ENCODE measurements around the gene ZDHHC8. TPM values are rescaled to one million over a fixed set of nuclear protein-coding genes. Genes with fewer than 3 reads are reported as not detected.

ZDHHC8 gene
- total and polyA plus RNA-seq, 7 donors, result 1.8 to 26.0 (median 5.4) TPM

DNA sequence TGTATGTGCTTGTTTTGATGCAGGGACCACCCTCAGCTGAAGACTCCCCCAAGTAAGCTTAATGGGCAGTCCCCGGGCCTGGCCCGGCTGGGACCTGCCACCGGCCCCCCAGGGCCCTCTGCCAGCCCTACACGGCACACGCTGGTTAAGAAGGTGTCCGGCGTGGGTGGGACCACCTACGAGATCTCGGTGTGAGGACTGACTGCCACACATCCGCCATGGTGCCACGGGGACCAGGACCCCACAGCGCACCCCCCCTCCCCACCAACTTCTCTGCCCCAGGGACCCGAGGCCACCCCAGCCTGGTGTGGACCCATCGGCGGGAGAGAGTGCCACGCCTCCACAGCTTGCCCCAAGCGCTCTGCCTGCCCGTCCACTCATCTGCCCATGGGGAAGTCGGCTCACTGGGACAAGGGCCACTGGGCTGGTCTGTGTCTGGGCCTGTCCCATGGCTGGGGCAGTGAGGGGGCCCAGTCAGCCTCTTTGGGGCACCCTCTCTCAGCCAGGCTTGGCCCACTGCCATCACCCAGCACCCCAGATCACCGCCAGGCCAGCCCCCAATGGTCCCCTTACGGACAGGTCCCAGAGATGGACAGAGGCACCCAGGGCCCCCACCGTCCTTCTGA, 13.7 kb downstream of the ZDHHC8 start:
- DNase-seq, result no peak
- intact Hi-C loops (cut with DNase I), result no loop called here
- Histone ChIP-seq H3K4me3 (no peak overlapping the region), H3K27ac (no peak overlapping the region), H3K4me1 (no peaks in the 10 kb centered on the region), H3K9me3 (no peaks in the 10 kb centered on the region), H3K27me3 (no peaks in the 10 kb centered on the region), H3K36me3 (peaks cover 0 to 26% (median 0%) of the 10 kb centered on the region in 4 donors)
- TF ChIP-seq, protein P1, sequence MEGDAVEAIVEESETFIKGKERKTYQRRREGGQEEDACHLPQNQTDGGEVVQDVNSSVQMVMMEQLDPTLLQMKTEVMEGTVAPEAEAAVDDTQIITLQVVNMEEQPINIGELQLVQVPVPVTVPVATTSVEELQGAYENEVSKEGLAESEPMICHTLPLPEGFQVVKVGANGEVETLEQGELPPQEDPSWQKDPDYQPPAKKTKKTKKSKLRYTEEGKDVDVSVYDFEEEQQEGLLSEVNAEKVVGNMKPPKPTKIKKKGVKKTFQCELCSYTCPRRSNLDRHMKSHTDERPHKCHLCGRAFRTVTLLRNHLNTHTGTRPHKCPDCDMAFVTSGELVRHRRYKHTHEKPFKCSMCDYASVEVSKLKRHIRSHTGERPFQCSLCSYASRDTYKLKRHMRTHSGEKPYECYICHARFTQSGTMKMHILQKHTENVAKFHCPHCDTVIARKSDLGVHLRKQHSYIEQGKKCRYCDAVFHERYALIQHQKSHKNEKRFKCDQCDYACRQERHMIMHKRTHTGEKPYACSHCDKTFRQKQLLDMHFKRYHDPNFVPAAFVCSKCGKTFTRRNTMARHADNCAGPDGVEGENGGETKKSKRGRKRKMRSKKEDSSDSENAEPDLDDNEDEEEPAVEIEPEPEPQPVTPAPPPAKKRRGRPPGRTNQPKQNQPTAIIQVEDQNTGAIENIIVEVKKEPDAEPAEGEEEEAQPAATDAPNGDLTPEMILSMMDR (IDR thresholded peaks at IDR 0.05), result no peak
- no peak for TF ChIP-seq EP300 (IDR thresholded peaks at IDR 0.05)
- TF ChIP-seq POLR2AphosphoS5 (IDR thresholded peaks at IDR 0.05), result no peak
- no peak for TF ChIP-seq POLR2A (IDR thresholded peaks at IDR 0.05)
- WGBS, 2 donors, result 91% methylated on average over 22 of the region's 22 CpGs

DNA sequence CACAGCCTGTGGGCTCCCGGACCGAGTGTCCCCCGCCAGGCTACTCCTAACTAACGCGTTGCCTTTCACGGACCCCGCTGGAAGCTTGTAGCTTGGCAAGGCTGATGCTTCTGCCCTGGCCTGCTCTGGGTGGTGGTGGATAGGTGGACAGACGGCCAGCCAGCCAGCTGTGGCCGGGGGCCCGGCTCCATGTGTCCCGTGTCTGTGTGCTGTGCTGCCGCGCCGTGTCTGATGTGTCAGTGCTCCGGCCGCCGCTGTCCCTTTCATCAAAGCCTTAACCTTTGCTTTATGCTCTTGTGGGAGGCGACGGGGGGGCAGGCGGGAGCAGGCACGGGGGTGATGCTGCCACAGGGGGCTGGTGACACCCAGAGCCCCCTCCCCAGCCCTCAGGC, 14.2 kb downstream of the ZDHHC8 start:
- no peaks in the 10 kb centered on the region for H3K9me3 ChIP-seq
- intact Hi-C loops (cut with DNase I), result no loop called here
- H3K27ac ChIP-seq, result no peak overlapping the region
- no peak for DNase-seq
- no peaks in the 10 kb centered on the region for H3K27me3 ChIP-seq
- no peak overlapping the region for H3K4me3 ChIP-seq
- WGBS, 2 donors, result 93 to 94% methylated on average over 21 of the region's 21 CpGs
- no peak for TF ChIP-seq POLR2A (IDR thresholded peaks at IDR 0.05)
- no peak for TF ChIP-seq POLR2AphosphoS5 (IDR thresholded peaks at IDR 0.05)
- no peak for TF ChIP-seq EP300 (IDR thresholded peaks at IDR 0.05)
- TF ChIP-seq, protein P1 (IDR thresholded peaks at IDR 0.05), result no peak
- peaks cover 0 to 24% (median 0%) of the 10 kb centered on the region in 4 donors for H3K36me3 ChIP-seq
- no peaks in the 10 kb centered on the region for H3K4me1 ChIP-seq

DNA sequence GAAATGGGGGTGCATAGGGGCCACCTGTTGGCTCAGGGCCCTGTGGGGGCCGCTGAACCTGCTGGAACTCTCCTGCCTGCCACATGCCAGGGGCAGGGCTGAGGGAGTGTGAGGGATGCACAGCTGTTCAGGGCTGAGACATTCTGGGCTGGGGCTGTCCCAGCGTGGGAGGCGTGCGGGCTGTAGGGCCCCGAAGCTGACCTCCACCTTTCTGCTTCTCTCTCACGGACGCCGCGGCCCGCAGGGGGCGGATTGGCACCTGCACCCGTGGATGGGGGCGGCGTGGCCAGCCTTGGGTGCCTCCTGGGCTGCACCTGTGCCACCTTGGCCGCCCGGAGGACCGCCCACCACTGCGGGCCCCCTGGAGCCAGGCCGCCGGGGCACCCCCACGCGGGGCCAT, 15.2 kb downstream of the ZDHHC8 start:
- Histone ChIP-seq H3K27ac (no peak overlapping the region), H3K36me3 (peaks cover 0 to 24% (median 0%) of the 10 kb centered on the region in 4 donors), H3K27me3 (no peaks in the 10 kb centered on the region), H3K9me3 (no peaks in the 10 kb centered on the region), H3K4me1 (no peaks in the 10 kb centered on the region), H3K4me3 (no peak overlapping the region)
- 78 to 84% methylated on average over 22 of the region's 22 CpGs for WGBS, 2 donors
- no peak for DNase-seq
- intact Hi-C loops (cut with DNase I), result no loop called here
- TF ChIP-seq, protein P1 (IDR thresholded peaks at IDR 0.05), result no peak
- no peak for TF ChIP-seq POLR2AphosphoS5 (IDR thresholded peaks at IDR 0.05)
- no peak for TF ChIP-seq EP300 (IDR thresholded peaks at IDR 0.05)
- TF ChIP-seq POLR2A (IDR thresholded peaks at IDR 0.05), result no peak

DNA sequence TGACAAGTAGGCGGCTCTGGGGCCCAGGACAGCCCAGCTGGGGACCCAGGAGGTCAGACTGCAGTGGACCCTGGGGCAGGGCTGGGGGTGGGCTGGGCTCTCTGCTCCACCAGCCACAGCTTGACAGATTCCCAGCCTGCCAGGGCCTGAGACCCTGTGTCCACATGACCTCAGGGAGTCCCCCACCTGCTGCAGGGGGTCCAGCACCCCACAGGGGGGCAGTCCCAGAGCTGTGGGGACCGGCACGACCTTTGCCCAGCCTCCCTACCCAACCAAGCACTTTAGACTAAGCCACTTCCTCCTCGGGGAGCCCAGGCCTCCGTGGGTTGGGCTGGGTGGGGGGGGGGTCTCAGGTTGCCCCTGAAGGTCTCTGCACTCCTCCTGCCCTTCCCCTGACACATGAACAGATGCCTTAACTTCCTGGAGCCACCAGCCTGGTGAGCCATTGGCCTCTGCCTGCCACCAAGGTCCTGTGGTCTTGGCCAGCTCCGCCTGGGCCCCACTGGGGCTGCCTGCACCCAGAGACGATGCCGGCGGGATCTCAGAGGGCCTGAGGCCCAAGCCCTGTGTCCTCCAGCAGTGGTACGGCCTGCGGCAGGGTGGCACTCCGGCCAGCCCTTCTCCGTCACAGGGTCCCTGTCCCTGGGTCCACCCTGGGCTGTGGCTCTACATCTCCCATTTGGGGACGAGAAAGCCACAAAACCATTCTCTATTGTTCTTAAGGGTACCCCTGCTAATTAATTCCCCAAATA, 15.8 kb downstream of the ZDHHC8 start:
- Histone ChIP-seq H3K36me3 (peaks cover 0 to 24% (median 0%) of the 10 kb centered on the region in 4 donors), H3K4me3 (no peak overlapping the region), H3K27ac (no peak overlapping the region), H3K27me3 (no peaks in the 10 kb centered on the region), H3K9me3 (no peaks in the 10 kb centered on the region), H3K4me1 (no peaks in the 10 kb centered on the region)
- TF ChIP-seq POLR2A (IDR thresholded peaks at IDR 0.05), result no peak
- TF ChIP-seq EP300 (IDR thresholded peaks at IDR 0.05), result no peak
- no peak for TF ChIP-seq POLR2AphosphoS5 (IDR thresholded peaks at IDR 0.05)
- TF ChIP-seq, protein P1 (IDR thresholded peaks at IDR 0.05), result no peak
- intact Hi-C loops (cut with DNase I), result no loop called here
- 61 to 63% methylated on average over 14 of the region's 14 CpGs for WGBS, 2 donors
- DNase-seq, result no peak
